ENCODE measurements around the gene TSPOAP1.

- TF ChIP-seq, protein P1, sequence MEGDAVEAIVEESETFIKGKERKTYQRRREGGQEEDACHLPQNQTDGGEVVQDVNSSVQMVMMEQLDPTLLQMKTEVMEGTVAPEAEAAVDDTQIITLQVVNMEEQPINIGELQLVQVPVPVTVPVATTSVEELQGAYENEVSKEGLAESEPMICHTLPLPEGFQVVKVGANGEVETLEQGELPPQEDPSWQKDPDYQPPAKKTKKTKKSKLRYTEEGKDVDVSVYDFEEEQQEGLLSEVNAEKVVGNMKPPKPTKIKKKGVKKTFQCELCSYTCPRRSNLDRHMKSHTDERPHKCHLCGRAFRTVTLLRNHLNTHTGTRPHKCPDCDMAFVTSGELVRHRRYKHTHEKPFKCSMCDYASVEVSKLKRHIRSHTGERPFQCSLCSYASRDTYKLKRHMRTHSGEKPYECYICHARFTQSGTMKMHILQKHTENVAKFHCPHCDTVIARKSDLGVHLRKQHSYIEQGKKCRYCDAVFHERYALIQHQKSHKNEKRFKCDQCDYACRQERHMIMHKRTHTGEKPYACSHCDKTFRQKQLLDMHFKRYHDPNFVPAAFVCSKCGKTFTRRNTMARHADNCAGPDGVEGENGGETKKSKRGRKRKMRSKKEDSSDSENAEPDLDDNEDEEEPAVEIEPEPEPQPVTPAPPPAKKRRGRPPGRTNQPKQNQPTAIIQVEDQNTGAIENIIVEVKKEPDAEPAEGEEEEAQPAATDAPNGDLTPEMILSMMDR (IDR thresholded peaks at IDR 0.05), result no peak
- no peak for TF ChIP-seq POLR2A (IDR thresholded peaks at IDR 0.05)
These were observed 5.7 kb upstream of the TSPOAP1 start for GRCh38 chr17:58334256-58334655.

All from uterus (tissue), 2 donors.